Adrenal gland (tissue), 12 donors: ENCODE data around the gene GTF2F1. TPM values are rescaled to one million over a fixed set of nuclear protein-coding genes. Genes with fewer than 3 reads are reported as not detected.
"Not testable (repeated sequence)": the region's sequence is repeated elsewhere in the genome, so short reads cannot be mapped to it uniquely, and the experiment has no call there.

Experiments used
- DNase-seq, 7 donors: peaks; one replicate each; pipeline ENCODE4 v3.0.0-alpha.2; 2019 to 2020
- H3K27ac ChIP-seq, 5 donors: fragments of 200-600 bp; sonication (generic) in 4 of 5; 1 replicate in 3 of 5; 2 replicates in 2 of 5; pipeline versions ENCODE4 v1.5.1 to v1.8.0; 2016 to 2020; ENCODE audit warnings: mild to moderate bottlenecking in 1 of 5
- H3K27me3 ChIP-seq: fragments of 200-600 bp; 2 replicates; pipeline ENCODE4 v1.8.0; 2021
- H3K36me3 ChIP-seq, 2 donors: fragments of 200-600 bp; replicated peaks in 1 of 2; 1 replicate in 1 of 2; 2 replicates in 1 of 2; pipeline versions ENCODE4 v1.5.1 to v1.8.0; 2018 to 2022
- H3K4me1 ChIP-seq, 2 donors: fragments of 200-600 bp; replicated peaks in 1 of 2; 1 replicate in 1 of 2; 2 replicates in 1 of 2; pipeline versions ENCODE4 v1.5.1 to v1.8.0; 2018 to 2021
- H3K4me3 ChIP-seq, 4 donors: fragments of 200-600 bp; sonication (generic) in 3 of 4; one replicate each; pipeline ENCODE4 v1.5.1; 2016 to 2018
- H3K9me3 ChIP-seq, 3 donors: fragments of 200-600 bp; sonication (generic) in 1 of 3; replicated peaks in 1 of 3; 1 replicate in 2 of 3; 2 replicates in 1 of 3; pipeline versions ENCODE4 v1.5.1 to v1.8.0; 2016 to 2021
- POLR2A ChIP-seq, 2 donors: fragments of 450-650 bp; IDR thresholded peaks; one replicate each; pipeline ENCODE4 v1.6.1; 2017; ENCODE audit warnings: antibody characterized with exemption in 2 of 2, mild to moderate bottlenecking in 2 of 2, moderate library complexity in 1 of 2
- WGBS, 4 donors: extraction: QIAGEN DNeasy Blood & Tissue Kit in 2 of 4; methylation state at CpG; one replicate each; pipeline versions ENCODE4 v1.1.5 to v1.1.7; 2013 to 2017; 5-methylcytosine and 5-hydroxymethylcytosine counted together
- intact Hi-C, 2 donors: fragments of 100-400 bp; cut with DNase I; formaldehyde crosslinking; loops; one replicate each; pipeline versions ENCODE4 v1.14.1 to v1.15.0; 2022 to 2023
- polyA plus RNA-seq, 3 donors: library from polyadenylated mRNA; stranded (reverse); fragments of 200-250 nt in 2 of 3; fragments of 350-450 nt in 1 of 3; fragmentation: Illumina TruSeq in 1 of 3; extraction: RNeasy Lipid Tissue Mini Kit (QIAGEN cat#74804) in 1 of 3; gene quantifications; one replicate each; pipeline ENCODE4 v1.2.3, GENCODE V29; 2013 to 2014
- total RNA-seq, 9 donors: library from RNA; depleted of rRNA in 4 of 9; stranded (reverse); fragments of >200 nt in 4 of 9; fragments of 120-200 nt in 1 of 9; fragmentation: NEBNext Ultra II Directional in 1 of 9; extraction: Animal tissue kit (Norgen Biotek cat#: 25700) in 1 of 9; gene quantifications; one replicate each; pipeline versions ENCODE4 v1.1.0 to v1.2.4, GENCODE V29; 2013 to 2023
- TF ChIP-seq, protein P1 (sequence below), 6 experiments: fragments of 450-650 bp in 4 of 6; fragments of 200-600 bp in 2 of 6; sonication (generic) in 1 of 6; IDR thresholded peaks; 1 replicate in 5 of 6; 2 replicates in 1 of 6; pipeline versions ENCODE4 v1.5.1 to v1.8.0; 2016 to 2021; ENCODE audit warnings: antibody characterized with exemption in 6 of 6, mild to moderate bottlenecking in 2 of 6, moderate library complexity in 1 of 6
- donor health status: healthy with polysubstance abuse.
- donor health status: Bipolar disorder and iron deficiency.
- donor health status: DM: yes; HTN: yes; CAD: no.
- donor health status: DM: no; HTN: no; CAD: no.
- donor health status: DM: no; HTN: no; CAD: no.
- donor health status: DM: yes; HTN: yes; CAD: no.

The GTF2F1 gene
- total and polyA plus RNA-seq, 12 donors, result 29.0 to 79.1 (median 53.8) TPM

DNA sequence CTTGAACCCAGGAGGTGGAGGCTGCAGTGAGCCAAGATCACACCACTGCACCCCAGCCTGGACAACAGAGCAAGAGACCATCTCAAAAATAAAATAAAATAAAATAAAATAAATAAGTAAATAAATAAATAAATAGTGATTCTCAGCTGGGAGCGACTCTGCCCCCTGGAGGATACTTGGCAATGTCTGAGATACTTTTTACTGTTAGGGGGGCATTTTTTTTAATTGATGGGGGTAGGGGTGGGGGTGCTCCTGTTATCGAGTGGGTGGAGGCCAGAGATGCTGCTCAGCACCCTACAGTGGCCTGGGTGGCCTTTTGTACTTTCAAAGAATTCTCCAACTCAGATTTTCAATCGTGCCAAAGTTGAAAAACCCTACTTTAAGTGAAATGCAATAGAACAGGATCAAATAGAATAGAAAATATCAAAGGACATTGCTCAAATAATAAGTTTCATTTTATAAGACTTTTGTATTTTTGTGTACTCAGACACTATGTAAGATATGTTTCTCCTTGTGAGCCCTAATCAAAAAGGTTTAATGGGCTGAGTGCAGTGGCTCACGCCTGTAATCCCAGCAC, 38.8 kb downstream of the GTF2F1 start:
- Histone ChIP-seq H3K4me3 (no peak overlapping the region), H3K27ac (no peak overlapping the region), H3K4me1 (no peaks in the 10 kb centered on the region), H3K27me3 (no peaks in the 10 kb centered on the region), H3K36me3 (no peaks in the 10 kb centered on the region), H3K9me3 (no peaks in the 10 kb centered on the region)
- intact Hi-C loops, result no loop called here
- TF ChIP-seq, protein P1, sequence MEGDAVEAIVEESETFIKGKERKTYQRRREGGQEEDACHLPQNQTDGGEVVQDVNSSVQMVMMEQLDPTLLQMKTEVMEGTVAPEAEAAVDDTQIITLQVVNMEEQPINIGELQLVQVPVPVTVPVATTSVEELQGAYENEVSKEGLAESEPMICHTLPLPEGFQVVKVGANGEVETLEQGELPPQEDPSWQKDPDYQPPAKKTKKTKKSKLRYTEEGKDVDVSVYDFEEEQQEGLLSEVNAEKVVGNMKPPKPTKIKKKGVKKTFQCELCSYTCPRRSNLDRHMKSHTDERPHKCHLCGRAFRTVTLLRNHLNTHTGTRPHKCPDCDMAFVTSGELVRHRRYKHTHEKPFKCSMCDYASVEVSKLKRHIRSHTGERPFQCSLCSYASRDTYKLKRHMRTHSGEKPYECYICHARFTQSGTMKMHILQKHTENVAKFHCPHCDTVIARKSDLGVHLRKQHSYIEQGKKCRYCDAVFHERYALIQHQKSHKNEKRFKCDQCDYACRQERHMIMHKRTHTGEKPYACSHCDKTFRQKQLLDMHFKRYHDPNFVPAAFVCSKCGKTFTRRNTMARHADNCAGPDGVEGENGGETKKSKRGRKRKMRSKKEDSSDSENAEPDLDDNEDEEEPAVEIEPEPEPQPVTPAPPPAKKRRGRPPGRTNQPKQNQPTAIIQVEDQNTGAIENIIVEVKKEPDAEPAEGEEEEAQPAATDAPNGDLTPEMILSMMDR (IDR thresholded peaks at IDR 0.05), result peak in 5 of 6 experiments; percentile 5 to 59 (median 40)
- TF ChIP-seq POLR2A (IDR thresholded peaks at IDR 0.05), result no peak
- DNase-seq, result no peak
- 45 to 62% (median 52%) methylated on average over 4 of the region's 4 CpGs for WGBS, 4 donors

DNA sequence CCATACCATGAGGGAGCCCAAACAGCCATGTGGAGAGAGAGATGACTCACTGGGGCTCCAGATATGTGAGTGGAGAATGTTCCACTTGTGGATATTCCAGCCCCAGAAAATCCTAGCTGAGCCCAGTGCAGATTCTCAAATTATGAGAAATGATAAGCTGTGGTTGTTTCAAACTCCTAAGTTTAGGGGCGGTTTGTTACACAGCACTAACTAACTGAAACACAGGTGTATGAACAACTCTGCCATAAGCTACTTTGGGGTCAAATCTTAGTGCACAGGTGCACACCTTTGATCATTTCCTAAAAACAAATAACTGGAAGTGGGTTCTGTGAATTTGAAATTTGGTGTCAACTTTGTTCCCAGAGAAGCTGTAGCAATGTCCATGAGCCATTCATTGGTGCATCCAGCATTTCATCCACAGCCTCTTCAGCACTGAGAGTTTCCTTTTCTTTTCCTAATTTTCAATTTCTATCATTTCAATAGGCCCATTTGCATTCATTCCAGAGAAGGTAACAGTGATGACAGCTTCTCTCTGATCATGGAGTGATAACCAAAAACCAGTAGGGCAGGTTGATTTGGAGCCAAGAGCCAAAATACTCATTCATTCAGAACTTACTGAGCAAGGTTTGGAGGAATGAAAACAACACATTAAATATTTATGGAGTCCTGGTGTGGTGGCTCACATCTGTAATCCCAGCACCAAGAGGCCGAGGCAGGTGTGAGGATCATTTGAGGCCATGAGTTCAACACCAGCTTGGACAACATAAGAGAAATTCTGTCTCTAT, 40.4 kb downstream of the GTF2F1 start:
- Histone ChIP-seq H3K27me3 (no peaks in the 10 kb centered on the region), H3K9me3 (no peaks in the 10 kb centered on the region), H3K4me3 (no peak overlapping the region), H3K27ac (no peak overlapping the region), H3K4me1 (no peaks in the 10 kb centered on the region), H3K36me3 (no peaks in the 10 kb centered on the region)
- TF ChIP-seq POLR2A (IDR thresholded peaks at IDR 0.05), result no peak
- TF ChIP-seq, protein P1 (IDR thresholded peaks at IDR 0.05), result no peak
- DNase-seq, result no peak
- WGBS, 4 donors, result 81 to 96% (median 94%) methylated on average over 2 of the region's 2 CpGs
- intact Hi-C loops, result no loop called here

GRCh38 chr19:6350688-6351087, 42.3 kb downstream of the GTF2F1 start:
- H3K4me3 ChIP-seq, result no peak overlapping the region
- H3K4me1 ChIP-seq, result no peaks in the 10 kb centered on the region
- no peak for TF ChIP-seq POLR2A (IDR thresholded peaks at IDR 0.05)
- TF ChIP-seq, protein P1 (IDR thresholded peaks at IDR 0.05), result no peak
- H3K9me3 ChIP-seq, result no peaks in the 10 kb centered on the region
- H3K27me3 ChIP-seq, result no peaks in the 10 kb centered on the region
- no peak for DNase-seq
- intact Hi-C loops, result no loop called here
- H3K27ac ChIP-seq, result no peak overlapping the region
- no peaks in the 10 kb centered on the region for H3K36me3 ChIP-seq
- WGBS, 4 donors, result 72 to 85% (median 80%) methylated on average over 2 of the region's 2 CpGs

- H3K9me3 ChIP-seq, intact Hi-C loops, H3K36me3 ChIP-seq, DNase-seq, H3K27ac ChIP-seq, H3K4me1 ChIP-seq, H3K27me3 ChIP-seq, H3K4me3 ChIP-seq: not testable (repeated sequence)
- 70 to 80% (median 79%) methylated on average over 2 of the region's 2 CpGs for WGBS, 4 donors
These were observed 43.7 kb downstream of the GTF2F1 start for GRCh38 chr19:6349271-6349670.
